ENCODE results near the gene BRPF3. TPM values are rescaled to one million over a fixed set of nuclear protein-coding genes. Genes with fewer than 3 reads are reported as not detected.

Gene BRPF3
- total and polyA plus RNA-seq, 2 donors (not counting 3 experiments of a cell fraction or from before 2014, with no cell fraction given): 30.5 to 35.7 TPM

DNA sequence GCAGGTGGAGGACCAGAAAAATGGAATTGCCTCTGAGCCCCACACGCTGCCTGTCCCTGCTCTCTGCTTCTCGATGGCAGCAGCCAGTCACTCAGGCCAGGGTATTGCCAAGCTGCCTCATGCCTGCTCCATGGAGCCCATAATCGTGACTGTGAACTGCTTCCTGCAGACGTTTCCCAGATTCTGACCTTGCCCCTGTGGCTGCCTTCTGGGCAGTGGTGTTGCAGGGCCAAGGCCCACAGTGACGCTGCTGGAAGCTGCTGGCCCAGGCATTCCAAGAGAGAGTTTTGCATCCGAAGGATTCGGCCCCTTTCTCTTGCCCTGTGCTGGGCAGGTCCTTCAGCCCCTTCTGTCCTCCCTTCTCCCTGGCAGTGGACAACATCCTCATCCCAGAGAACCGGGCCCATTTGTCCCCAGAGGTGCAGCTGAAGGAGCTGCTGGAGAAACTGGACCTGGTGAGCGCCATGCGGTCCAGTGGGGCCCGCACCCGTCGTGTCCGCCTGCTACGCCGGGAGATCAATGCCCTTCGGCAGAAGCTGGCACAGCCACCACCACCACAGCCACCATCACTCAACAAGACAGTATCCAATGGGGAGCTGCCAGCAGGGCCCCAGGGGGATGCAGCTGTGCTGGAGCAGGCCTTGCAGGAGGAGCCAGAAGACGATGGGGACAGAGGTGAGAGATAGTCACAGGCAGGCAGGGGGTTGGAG, 14.5 kb downstream of the BRPF3 start:
- FAIRE-seq (no peak), DNase-seq (ENCODE audit: low read depth, low spot score) (peak; percentile 22)
- Histone ChIP-seq H2AFZ (ENCODE audit: low read depth, low read length) (no peak overlapping the region), H3K9me1 (replicated peaks; ENCODE audit: control insufficient read depth, extremely low read depth, insufficient read depth, low read length) (no peaks in the 10 kb centered on the region), H3K27ac (ENCODE audit: insufficient read depth, low read depth, low read length) (no peak overlapping the region), H3K9me3 (replicated peaks; ENCODE audit: control insufficient read depth, insufficient read depth, low read length) (no peaks in the 10 kb centered on the region), H3K4me3 (replicated peaks in 1 of 3; ENCODE audit: insufficient read depth in 1 of 3, low read depth in 1 of 3, low read length in 3 of 3) (no peak overlapping the region), H3K4me1 (ENCODE audit: control insufficient read depth, extremely low read depth, insufficient read depth, low read length) (no peaks in the 10 kb centered on the region), H3K27me3 (ENCODE audit: control insufficient read depth in 2 of 2, insufficient read depth in 2 of 2, low read length in 2 of 2) (no peaks in the 10 kb centered on the region), H4K20me1 (replicated peaks; ENCODE audit: control insufficient read depth, extremely low read depth, insufficient read depth, low read length) (no peaks in the 10 kb centered on the region), H3K79me2 (ENCODE audit: control insufficient read depth, insufficient read depth, low read length) (no peaks in the 10 kb centered on the region), H3K9ac (replicated peaks; ENCODE audit: extremely low read depth, insufficient read depth, low read length) (no peak overlapping the region), H3K4me2 (ENCODE audit: insufficient read depth, low read length) (no peak overlapping the region), H3K36me3 (ENCODE audit: control insufficient read depth in 2 of 2, extremely low read depth in 1 of 2, insufficient read depth in 2 of 2, low read length in 2 of 2) (peaks cover 29 to 55% of the 10 kb centered on the region in 2 experiments)
- CTCF ChIA-PET: interaction anchor here (1.1 kb wide), 1 partner anchor 87 kb away, joined by 5 read pairs; no protein-coding TSS in a partner anchor
- dilution Hi-C loops (cut with MboI; ENCODE audit: extremely low pct_ligation_motif_present, low sequenced_read_pairs) (no loop called here), intact Hi-C loops (cut with micrococcal nuclease) (no loop called here)
- no TSS peak for BruUV-seq (replicated peaks)
- POLR2A ChIA-PET: no interaction called here
- TF ChIP-seq GATA2 (IDR thresholded peaks at IDR 0.05; ENCODE audit: insufficient read depth, insufficient read length, low read depth, low read length): no peak
- no peak for TF ChIP-seq FOS (IDR thresholded peaks at IDR 0.05; ENCODE audit: borderline replicate concordance, insufficient read depth, low read length)
- TF ChIP-seq, protein P1, sequence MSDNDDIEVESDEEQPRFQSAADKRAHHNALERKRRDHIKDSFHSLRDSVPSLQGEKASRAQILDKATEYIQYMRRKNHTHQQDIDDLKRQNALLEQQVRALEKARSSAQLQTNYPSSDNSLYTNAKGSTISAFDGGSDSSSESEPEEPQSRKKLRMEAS (IDR thresholded peaks at IDR 0.05; ENCODE audit: insufficient read depth, insufficient read length): no peak
- TF ChIP-seq POLR2AphosphoS5 (IDR thresholded peaks at IDR 0.05; ENCODE audit: insufficient read depth, low read depth, low read length): no peak
- TF ChIP-seq MYC (IDR thresholded peaks at IDR 0.05; ENCODE audit: low read depth, low read length): no peak

DNA sequence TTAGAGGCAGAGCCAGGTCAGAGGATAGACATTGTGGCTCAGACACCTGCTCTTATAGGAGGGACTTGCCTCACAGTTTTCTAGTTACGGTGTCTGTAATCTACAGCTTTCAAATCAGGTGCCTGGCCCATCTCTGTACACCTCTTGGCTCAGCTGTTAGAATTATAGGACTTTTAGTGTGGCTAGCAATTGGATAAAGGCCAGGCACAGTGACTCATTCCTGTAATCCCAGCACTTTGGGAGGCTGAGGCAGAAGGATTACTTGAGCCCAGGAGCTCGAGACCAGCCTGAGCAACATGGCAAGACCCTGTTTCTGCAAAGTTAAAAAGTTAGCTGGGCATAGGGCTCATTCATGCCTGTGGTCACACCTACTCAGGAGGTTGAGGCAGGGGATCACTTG, 20.0 kb downstream of the BRPF3 start:
- H3K36me3 ChIP-seq (ENCODE audit: control insufficient read depth in 2 of 2, extremely low read depth in 1 of 2, insufficient read depth in 2 of 2, low read length in 2 of 2): peaks cover 32 to 45% of the 10 kb centered on the region in 2 experiments
- CTCF ChIA-PET: interaction anchor here (0.6 to 2.3 kb wide), 7 partner anchors 10 to 144 kb away, joined by 3 to 8 read pairs (median 4); no protein-coding TSS in a partner anchor
- TF ChIP-seq EZH2 (IDR thresholded peaks at IDR 0.05; ENCODE audit: borderline replicate concordance, low read depth, low read length, severe bottlenecking) (no peak), POLR2AphosphoS5 (IDR thresholded peaks at IDR 0.05; ENCODE audit: insufficient read depth, low read depth, low read length) (no peak), POLR2A (IDR thresholded peaks at IDR 0.05; ENCODE audit: low read depth, low read length) (no peak), JUN (IDR thresholded peaks at IDR 0.05; ENCODE audit: borderline replicate concordance, insufficient read depth, insufficient read length, low read depth) (no peak), FOS (IDR thresholded peaks at IDR 0.05; ENCODE audit: borderline replicate concordance, insufficient read depth, low read length) (no peak), GATA2 (IDR thresholded peaks at IDR 0.05; ENCODE audit: insufficient read depth, insufficient read length, low read depth, low read length) (no peak), MYC (IDR thresholded peaks at IDR 0.05; ENCODE audit: low read depth, low read length) (no peak)
- TF ChIP-seq, protein P1 (IDR thresholded peaks at IDR 0.05; ENCODE audit: insufficient read depth, insufficient read length): no peak
- TF ChIP-seq, protein P2, sequence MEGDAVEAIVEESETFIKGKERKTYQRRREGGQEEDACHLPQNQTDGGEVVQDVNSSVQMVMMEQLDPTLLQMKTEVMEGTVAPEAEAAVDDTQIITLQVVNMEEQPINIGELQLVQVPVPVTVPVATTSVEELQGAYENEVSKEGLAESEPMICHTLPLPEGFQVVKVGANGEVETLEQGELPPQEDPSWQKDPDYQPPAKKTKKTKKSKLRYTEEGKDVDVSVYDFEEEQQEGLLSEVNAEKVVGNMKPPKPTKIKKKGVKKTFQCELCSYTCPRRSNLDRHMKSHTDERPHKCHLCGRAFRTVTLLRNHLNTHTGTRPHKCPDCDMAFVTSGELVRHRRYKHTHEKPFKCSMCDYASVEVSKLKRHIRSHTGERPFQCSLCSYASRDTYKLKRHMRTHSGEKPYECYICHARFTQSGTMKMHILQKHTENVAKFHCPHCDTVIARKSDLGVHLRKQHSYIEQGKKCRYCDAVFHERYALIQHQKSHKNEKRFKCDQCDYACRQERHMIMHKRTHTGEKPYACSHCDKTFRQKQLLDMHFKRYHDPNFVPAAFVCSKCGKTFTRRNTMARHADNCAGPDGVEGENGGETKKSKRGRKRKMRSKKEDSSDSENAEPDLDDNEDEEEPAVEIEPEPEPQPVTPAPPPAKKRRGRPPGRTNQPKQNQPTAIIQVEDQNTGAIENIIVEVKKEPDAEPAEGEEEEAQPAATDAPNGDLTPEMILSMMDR (IDR thresholded peaks at IDR 0.05; ENCODE audit: extremely low read depth in 1 of 2, insufficient read depth in 1 of 2, low read depth in 1 of 2, low read length in 2 of 2): no peak

More for the DNA sequence above, 20.0 kb downstream of the BRPF3 start:
- Histone ChIP-seq H3K9me1 (replicated peaks; ENCODE audit: control insufficient read depth, extremely low read depth, insufficient read depth, low read length) (no peaks in the 10 kb centered on the region), H3K4me2 (ENCODE audit: insufficient read depth, low read length) (no peak overlapping the region), H3K27ac (ENCODE audit: insufficient read depth, low read depth, low read length) (no peak overlapping the region), H4K20me1 (replicated peaks; ENCODE audit: control insufficient read depth, extremely low read depth, insufficient read depth, low read length) (peaks cover 2% of the 10 kb centered on the region), H3K79me2 (ENCODE audit: control insufficient read depth, insufficient read depth, low read length) (no peaks in the 10 kb centered on the region), H3K9me3 (replicated peaks; ENCODE audit: control insufficient read depth, insufficient read depth, low read length) (no peaks in the 10 kb centered on the region), H3K4me3 (replicated peaks in 1 of 3; ENCODE audit: insufficient read depth in 1 of 3, low read depth in 1 of 3, low read length in 3 of 3) (no peak overlapping the region), H3K9ac (replicated peaks; ENCODE audit: extremely low read depth, insufficient read depth, low read length) (no peak overlapping the region), H3K4me1 (ENCODE audit: control insufficient read depth, extremely low read depth, insufficient read depth, low read length) (no peaks in the 10 kb centered on the region), H2AFZ (ENCODE audit: low read depth, low read length) (no peak overlapping the region), H3K27me3 (ENCODE audit: control insufficient read depth in 2 of 2, insufficient read depth in 2 of 2, low read length in 2 of 2) (no peaks in the 10 kb centered on the region)
- no peak for FAIRE-seq
- BruUV-seq (replicated peaks): no TSS peak
- intact Hi-C loops (cut with micrococcal nuclease): no loop called here
- POLR2A ChIA-PET: no interaction called here
- dilution Hi-C loops (cut with MboI; ENCODE audit: extremely low pct_ligation_motif_present, low sequenced_read_pairs): no loop called here
- peak; percentile 33 for DNase-seq (ENCODE audit: low read depth, low spot score)

Data from endothelial cell of umbilical vein (primary cell).